ENCODE measurements around the gene ARHGEF28. TPM values are rescaled to one million over a fixed set of nuclear protein-coding genes. Genes with fewer than 3 reads are reported as not detected.

The ARHGEF28 gene
- total RNA-seq, 6 donors from 2014 or later, result 14.4 to 47.1 (median 24.4) TPM

GRCh38 chr5:73709536-73710129 is 83.6 kb downstream of the ARHGEF28 start:
- Histone ChIP-seq H3K36me3 (no peaks in the 10 kb centered on the region), H3K4me3 (no peak overlapping the region), H3K4me1 (no peaks in the 10 kb centered on the region), H3K27ac (no peak overlapping the region), H3K27me3 (no peaks in the 10 kb centered on the region), H3K9me3 (no peaks in the 10 kb centered on the region)
- DNase-seq, result no peak
- ATAC-seq (ENCODE audit: low FRiP score in 2 of 2), result no peak
- 97 to 99% methylated on average over 5 of the region's 5 CpGs for WGBS, 2 donors
- TF ChIP-seq POLR2A (IDR thresholded peaks at IDR 0.05) (no peak), POLR2AphosphoS5 (IDR thresholded peaks at IDR 0.05) (no peak), CTCF (IDR thresholded peaks at IDR 0.05) (no peak), EP300 (IDR thresholded peaks at IDR 0.05) (no peak)

DNA sequence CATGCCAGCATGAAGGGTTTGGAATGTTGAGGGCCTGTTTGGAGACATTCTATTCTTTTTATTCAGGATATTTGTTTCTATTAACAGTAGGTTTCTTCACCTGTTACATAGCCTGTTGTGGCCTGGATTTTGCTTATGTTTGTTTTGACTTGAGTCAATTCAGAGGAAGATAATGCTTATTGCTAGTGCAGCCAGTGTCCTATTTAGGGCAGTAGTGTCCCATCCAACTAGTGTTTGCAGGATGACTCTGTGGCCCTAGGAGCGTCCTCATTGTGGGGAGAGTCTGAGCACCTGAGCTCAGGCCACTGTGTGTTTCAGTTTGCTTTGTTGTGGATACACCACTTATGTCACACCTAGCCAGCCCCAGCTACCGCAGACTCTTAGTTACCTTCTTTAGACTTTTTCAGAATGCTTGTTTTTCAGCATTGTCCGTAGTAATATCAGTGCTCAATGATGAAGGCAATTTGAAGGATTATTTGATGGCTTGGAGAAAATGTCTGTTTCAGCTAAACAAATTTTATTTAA is 90.3 kb downstream of the ARHGEF28 start:
- DNase-seq, result no peak
- no peak overlapping the region for H3K4me3 ChIP-seq
- H3K27ac ChIP-seq, result no peak overlapping the region
- H3K27me3 ChIP-seq, result no peaks in the 10 kb centered on the region
- no peaks in the 10 kb centered on the region for H3K4me1 ChIP-seq
- TF ChIP-seq CTCF (IDR thresholded peaks at IDR 0.05), result no peak
- TF ChIP-seq EP300 (IDR thresholded peaks at IDR 0.05), result no peak
- no peak for TF ChIP-seq POLR2AphosphoS5 (IDR thresholded peaks at IDR 0.05)
- no peak for TF ChIP-seq POLR2A (IDR thresholded peaks at IDR 0.05)
- H3K9me3 ChIP-seq, result no peaks in the 10 kb centered on the region
- WGBS, 2 donors, result 89 to 98% methylated on average over 3 of the region's 3 CpGs
- no peaks in the 10 kb centered on the region for H3K36me3 ChIP-seq
- ATAC-seq (ENCODE audit: low FRiP score in 2 of 2), result no peak

DNA sequence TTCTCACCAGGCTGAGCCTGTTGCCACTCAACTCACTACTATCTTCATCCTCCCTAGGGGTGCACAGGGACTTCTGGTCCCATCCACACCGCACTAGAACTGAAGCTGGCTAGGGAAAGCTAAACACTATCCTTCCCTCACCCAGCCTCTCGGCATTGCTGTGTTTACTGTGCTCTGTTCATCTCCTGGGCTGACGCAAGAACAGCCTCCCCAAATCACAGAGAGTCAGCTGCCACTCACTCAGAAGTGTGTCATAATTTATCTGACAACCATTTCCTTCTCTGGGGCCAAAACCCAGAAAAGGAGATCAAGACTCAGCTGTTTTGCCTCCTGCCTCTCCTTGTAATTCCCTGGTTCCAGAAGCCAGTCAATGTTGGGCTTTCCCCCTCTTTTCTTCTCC is 92.8 kb downstream of the ARHGEF28 start:
- WGBS, 2 donors, result 76 to 83% methylated on average over 3 of the region's 3 CpGs
- Histone ChIP-seq H3K36me3 (no peaks in the 10 kb centered on the region), H3K27me3 (no peaks in the 10 kb centered on the region), H3K4me1 (no peaks in the 10 kb centered on the region), H3K9me3 (no peaks in the 10 kb centered on the region), H3K27ac (no peak overlapping the region), H3K4me3 (no peak overlapping the region)
- no peak for TF ChIP-seq POLR2AphosphoS5 (IDR thresholded peaks at IDR 0.05)
- no peak for TF ChIP-seq EP300 (IDR thresholded peaks at IDR 0.05)
- no peak for TF ChIP-seq POLR2A (IDR thresholded peaks at IDR 0.05)
- no peak for TF ChIP-seq CTCF (IDR thresholded peaks at IDR 0.05)
- no peak for ATAC-seq (ENCODE audit: low FRiP score in 2 of 2)
- DNase-seq, result no peak

GRCh38 chr5:73719632-73720031 is 93.6 kb downstream of the ARHGEF28 start:
- WGBS, 2 donors, result 70 to 75% methylated on average over 3 of the region's 3 CpGs
- ATAC-seq (ENCODE audit: low FRiP score in 2 of 2) (no peak), DNase-seq (no peak)
- no peak for TF ChIP-seq EP300 (IDR thresholded peaks at IDR 0.05)
- no peak for TF ChIP-seq CTCF (IDR thresholded peaks at IDR 0.05)
- TF ChIP-seq POLR2AphosphoS5 (IDR thresholded peaks at IDR 0.05), result no peak
- TF ChIP-seq POLR2A (IDR thresholded peaks at IDR 0.05), result no peak
- no peaks in the 10 kb centered on the region for H3K9me3 ChIP-seq
- H3K4me1 ChIP-seq, result no peaks in the 10 kb centered on the region
- H3K36me3 ChIP-seq, result no peaks in the 10 kb centered on the region
- no peak overlapping the region for H3K4me3 ChIP-seq
- no peaks in the 10 kb centered on the region for H3K27me3 ChIP-seq
- no peak overlapping the region for H3K27ac ChIP-seq

GRCh38 chr5:73722231-73722630 is 96.2 kb downstream of the ARHGEF28 start:
- H3K4me1 ChIP-seq, result no peaks in the 10 kb centered on the region
- TF ChIP-seq POLR2A (IDR thresholded peaks at IDR 0.05) (no peak), CTCF (IDR thresholded peaks at IDR 0.05) (no peak)
- H3K9me3 ChIP-seq, result no peaks in the 10 kb centered on the region
- DNase-seq, result no peak
- H3K27me3 ChIP-seq, result no peaks in the 10 kb centered on the region
- H3K36me3 ChIP-seq, result no peaks in the 10 kb centered on the region
- ATAC-seq (ENCODE audit: low FRiP score in 2 of 2), result no peak
- H3K4me3 ChIP-seq, result no peak overlapping the region
- WGBS, 2 donors, result 45 to 57% methylated on average over 1 of the region's 1 CpG
- no peak overlapping the region for H3K27ac ChIP-seq

Measured in upper lobe of left lung (tissue), 6 donors.